Measurements from ENCODE around the gene PRKCB. TPM values are rescaled to one million over a fixed set of nuclear protein-coding genes. Genes with fewer than 3 reads are reported as not detected.

PRKCB gene
- total RNA-seq, 4 donors from 2014 or later = 2.0 to 8.6 (median 4.0) TPM

GRCh38 chr16:24054741-24055491 lies 219.1 kb downstream of the PRKCB start:
- Histone ChIP-seq H3K9me3 (no peaks in the 10 kb centered on the region), H3K4me3 (replicated peaks in 1 of 3) (no peak overlapping the region), H3K36me3 (no peaks in the 10 kb centered on the region), H3K27ac (no peak overlapping the region), H3K4me1 (no peaks in the 10 kb centered on the region), H3K27me3 (no peaks in the 10 kb centered on the region)
- intact Hi-C loops (cut with DNase I) = no loop called here
- 22 to 37% methylated on average over 11 of the region's 12 CpGs for WGBS, 2 donors
- DNase-seq = no peak
- no peak for TF ChIP-seq CTCF (IDR thresholded peaks at IDR 0.05)
- no peak for TF ChIP-seq POLR2A (IDR thresholded peaks at IDR 0.05)

- WGBS, 2 donors = 74 to 86% methylated on average over 3 of the region's 3 CpGs
- intact Hi-C loops (cut with DNase I) = no loop called here
- no peaks in the 10 kb centered on the region for H3K27me3 ChIP-seq
- DNase-seq = no peak
- H3K4me1 ChIP-seq = no peaks in the 10 kb centered on the region
- H3K36me3 ChIP-seq = no peaks in the 10 kb centered on the region
- TF ChIP-seq CTCF (IDR thresholded peaks at IDR 0.05) (no peak), POLR2A (IDR thresholded peaks at IDR 0.05) (no peak)
- no peak overlapping the region for H3K27ac ChIP-seq
- H3K4me3 ChIP-seq (replicated peaks in 1 of 3) = no peak overlapping the region
- H3K9me3 ChIP-seq = no peaks in the 10 kb centered on the region
Observed at GRCh38 chr16:24062270-24062817, 226.6 kb downstream of the PRKCB start.

- H3K9me3 ChIP-seq = no peaks in the 10 kb centered on the region
- intact Hi-C loops (cut with DNase I) = no loop called here
- H3K27ac ChIP-seq = no peak overlapping the region
- no peaks in the 10 kb centered on the region for H3K4me1 ChIP-seq
- WGBS, 2 donors = 74 to 81% methylated on average over 6 of the region's 6 CpGs
- TF ChIP-seq POLR2A (IDR thresholded peaks at IDR 0.05) (no peak), CTCF (IDR thresholded peaks at IDR 0.05) (no peak)
- no peaks in the 10 kb centered on the region for H3K27me3 ChIP-seq
- H3K36me3 ChIP-seq = no peaks in the 10 kb centered on the region
- no peak for DNase-seq
- no peak overlapping the region for H3K4me3 ChIP-seq (replicated peaks in 1 of 3)
Observed at GRCh38 chr16:24069036-24069590, 233.3 kb downstream of the PRKCB start.

- Histone ChIP-seq H3K27me3 (no peaks in the 10 kb centered on the region), H3K27ac (no peak overlapping the region), H3K36me3 (no peaks in the 10 kb centered on the region), H3K4me3 (replicated peaks in 1 of 3) (no peak overlapping the region), H3K9me3 (no peaks in the 10 kb centered on the region), H3K4me1 (no peaks in the 10 kb centered on the region)
- 0 to 14% methylated on average over 1 of the region's 1 CpG for WGBS, 2 donors
- intact Hi-C loops (cut with DNase I) = no loop called here
- TF ChIP-seq CTCF (IDR thresholded peaks at IDR 0.05) (no peak), POLR2A (IDR thresholded peaks at IDR 0.05) (no peak)
- no peak for DNase-seq
Observed at GRCh38 chr16:24070851-24071250, 235.1 kb downstream of the PRKCB start.

Measured in thyroid gland (tissue), 4 donors.